Neural cell (in vitro differentiated cells): ENCODE results near the gene ZNF750. TPM values are rescaled to one million over a fixed set of nuclear protein-coding genes. Genes with fewer than 3 reads are reported as not detected.

Source experiments
- H2AFZ ChIP-seq: fragments of 200-600, 300-800 bp; sonication (generic), shearing (Covaris generic); 2 replicates; pipeline ENCODE4 v1.6.0; 2014; ENCODE audit warnings: low read depth, mild to moderate bottlenecking, antibody characterized with exemption, low read length, moderate library complexity
- H3F3A ChIP-seq: fragments of 200-600 bp; shearing (Covaris generic); 2 replicates; pipeline ENCODE4 v1.6.1; 2016; ENCODE audit warnings: mild to moderate bottlenecking, moderate library complexity, mixed read lengths, antibody characterized with exemption, low read length; ENCODE audit not compliant: insufficient read depth, poor library complexity, severe bottlenecking
- H3K27ac ChIP-seq: fragments of 200-600, 300-800 bp; sonication (generic), shearing (Covaris generic); 2 replicates; pipeline ENCODE4 v1.5.1; 2014; ENCODE audit warnings: mild to moderate bottlenecking, low read length, moderate library complexity
- H3K27me3 ChIP-seq: fragments of 300-800, 200-600 bp; sonication (generic), shearing (Covaris generic); 2 replicates; pipeline ENCODE4 v1.6.0; 2014; ENCODE audit warnings: mild to moderate bottlenecking, low read depth, low read length, moderate library complexity; ENCODE audit not compliant: insufficient read depth
- H3K36me3 ChIP-seq: fragments of 300-800, 200-600 bp; sonication (generic), shearing (Covaris generic); 2 replicates; pipeline ENCODE4 v1.5.1; 2014; ENCODE audit warnings: mild to moderate bottlenecking, antibody characterized with exemption, low read length, moderate library complexity; ENCODE audit not compliant: insufficient read depth
- H3K4me2 ChIP-seq: fragments of 300-800, 200-600 bp; sonication (generic), shearing (Covaris generic); 2 replicates; pipeline ENCODE4 v1.6.0; 2014; ENCODE audit warnings: mild to moderate bottlenecking, low read length
- H3K4me3 ChIP-seq: fragments of 300-800, 200-600 bp; sonication (generic), shearing (Covaris generic); 2 replicates; pipeline ENCODE4 v1.5.1; 2014; ENCODE audit warnings: mild to moderate bottlenecking, low read length, moderate library complexity
- H3K79me2 ChIP-seq: fragments of 200-600 bp; shearing (Covaris generic); replicated peaks from 2 replicates; pipeline ENCODE4 v1.6.0; 2014; ENCODE audit warnings: mild to moderate bottlenecking, low read length, moderate library complexity; ENCODE audit not compliant: insufficient read depth
- H3K9ac ChIP-seq: fragments of 300-800, 200-600 bp; sonication (generic), shearing (Covaris generic); 2 replicates; pipeline ENCODE4 v1.6.1; 2016; ENCODE audit warnings: mild to moderate bottlenecking, low read length, mixed read lengths
- H3K9me2 ChIP-seq: fragments of 200-600 bp; shearing (Covaris generic); 2 replicates; pipeline ENCODE4 v1.6.1; 2016; ENCODE audit warnings: mild to moderate bottlenecking, low read length, mixed read lengths; ENCODE audit not compliant: insufficient read depth
- H3K9me3 ChIP-seq: fragments of 200-600, 300-800 bp; sonication (generic), shearing (Covaris generic); 2 replicates; pipeline ENCODE4 v1.6.1; 2016; ENCODE audit warnings: mild to moderate bottlenecking, mixed run types, low read length, moderate library complexity, mixed read lengths
- H4K20me1 ChIP-seq: fragments of 200-600 bp; shearing (Covaris generic); 2 replicates; pipeline ENCODE4 v1.6.1; 2016; ENCODE audit warnings: mild to moderate bottlenecking, mixed run types; ENCODE audit not compliant: insufficient read depth
- CTCF ChIP-seq: fragments of 450-650 bp; IDR thresholded peaks from 2 replicates; pipeline ENCODE4 v1.5.1; 2014; ENCODE audit warnings: antibody characterized with exemption, mild to moderate bottlenecking, moderate library complexity; ENCODE audit not compliant: poor library complexity, severe bottlenecking
- EP300 ChIP-seq: fragments of 450-650 bp; conservative IDR thresholded peaks from 2 replicates; pipeline ENCODE4 v1.6.1; 2014; ENCODE audit warnings: antibody characterized with exemption, mild to moderate bottlenecking, moderate library complexity; ENCODE audit not compliant: poor library complexity, severe bottlenecking
- EZH2 ChIP-seq: fragments of 200-600, 300-800 bp; shearing (Covaris generic), sonication (generic); IDR thresholded peaks from 2 replicates; pipeline ENCODE4 v1.6.1; 2014; ENCODE audit warnings: antibody characterized with exemption, low read length, borderline replicate concordance, mild to moderate bottlenecking; ENCODE audit not compliant: insufficient read depth, poor library complexity, severe bottlenecking
- MXI1 ChIP-seq: fragments of 450-650 bp; conservative IDR thresholded peaks from 2 replicates; pipeline ENCODE4 v1.6.1; 2014; ENCODE audit warnings: antibody characterized with exemption, mild to moderate bottlenecking; ENCODE audit not compliant: poor library complexity, severe bottlenecking
- POLR2AphosphoS5 ChIP-seq: IDR thresholded peaks from 2 replicates; pipeline ENCODE4 v1.6.1; 2012
- RAD21 ChIP-seq: fragments of 450-650 bp; conservative IDR thresholded peaks from 2 replicates; pipeline ENCODE4 v1.6.1; 2014; ENCODE audit warnings: antibody characterized with exemption, mild to moderate bottlenecking, moderate library complexity
- REST ChIP-seq: IDR thresholded peaks from 2 replicates; pipeline ENCODE4 v1.6.1; 2012; ENCODE audit warnings: borderline replicate concordance
- SMC3 ChIP-seq: fragments of 450-650 bp; conservative IDR thresholded peaks from 2 replicates; pipeline ENCODE4 v1.6.1; 2014; ENCODE audit warnings: antibody characterized with exemption, mild to moderate bottlenecking, moderate library complexity; ENCODE audit not compliant: poor library complexity
- TAF1 ChIP-seq: IDR thresholded peaks from 2 replicates; pipeline ENCODE4 v1.6.1; 2012; ENCODE audit warnings: low read depth
- polyA plus RNA-seq: library from polyadenylated mRNA; depleted of rRNA; stranded (reverse); fragments of >200 nt; gene quantifications from 2 replicates; pipeline ENCODE4 v1.2.3, GENCODE V29; 2014

The ZNF750 gene
- polyA plus RNA-seq, 1 donor from 2014 or later: not detected

- Histone ChIP-seq H3K9ac (no peak overlapping the region), H3K27me3 (no peaks in the 10 kb centered on the region), H3K9me2 (no peaks in the 10 kb centered on the region), H3K36me3 (no peaks in the 10 kb centered on the region), H4K20me1 (no peaks in the 10 kb centered on the region), H3K27ac (no peak overlapping the region), H3K9me3 (no peaks in the 10 kb centered on the region), H3K79me2 (no peaks in the 10 kb centered on the region), H2AFZ (no peak overlapping the region), H3F3A (no peaks in the 10 kb centered on the region), H3K4me2 (no peak overlapping the region), H3K4me3 (no peak overlapping the region)
- no peak for TF ChIP-seq EZH2
- TF ChIP-seq TAF1: no peak
- TF ChIP-seq MXI1: no peak
- TF ChIP-seq POLR2AphosphoS5: no peak
- no peak for TF ChIP-seq EP300
- TF ChIP-seq REST: no peak
- TF ChIP-seq SMC3: no peak
- TF ChIP-seq RAD21: no peak
- TF ChIP-seq CTCF: no peak
Measured at GRCh38 chr17:82779541-82779940, 60.3 kb downstream of the ZNF750 start.

Other genes with a start within 250 kb of the ZNF750 start
- 131 and 137 TPM in 2 replicates for gene WDR45B, start 191.6 kb downstream of the ZNF750 start, polyA plus RNA-seq
- gene RAB40B, start 141.3 kb downstream of the ZNF750 start, polyA plus RNA-seq: 37.2 and 37.8 TPM in 2 replicates
- gene FN3KRP, start 123.3 kb downstream of the ZNF750 start, polyA plus RNA-seq: 28.8 and 32.7 TPM in 2 replicates
- 6.0 and 8.3 TPM in 2 replicates for gene FN3K, start 104.4 kb downstream of the ZNF750 start, polyA plus RNA-seq
- gene TBCD, start 88.0 kb downstream of the ZNF750 start, polyA plus RNA-seq: 64.8 and 67.2 TPM in 2 replicates
- 15.1 and 22.7 TPM in 2 replicates for gene METRNL, start 239.6 kb upstream of the ZNF750 start, polyA plus RNA-seq